Mesendoderm (in vitro differentiated cells): Measurements from ENCODE around the gene SEC24C.

Experiments
- DNase-seq: peaks from one replicate; pipeline ENCODE4 v3.0.0; 2013
- H2AK5ac ChIP-seq: 2 replicates; pipeline ENCODE4 v1.6.1; 2013; ENCODE audit warnings: low read length, inconsistent platforms
- H2BK120ac ChIP-seq: 2 replicates; pipeline ENCODE4 v1.6.1; 2013; ENCODE audit warnings: low read depth, mild to moderate bottlenecking, low read length, moderate library complexity, mixed read lengths
- H2BK15ac ChIP-seq: replicated peaks from 2 replicates; pipeline ENCODE4 v1.6.1; 2013; ENCODE audit warnings: low read depth, mild to moderate bottlenecking, moderate library complexity
- H2BK5ac ChIP-seq: 2 replicates; pipeline ENCODE4 v1.6.1; 2013; ENCODE audit warnings: low read length, inconsistent platforms
- H3K18ac ChIP-seq: 2 replicates; pipeline ENCODE4 v1.6.1; 2013; ENCODE audit warnings: mild to moderate bottlenecking, low read length, mixed read lengths
- H3K23ac ChIP-seq: one replicate; pipeline ENCODE4 v1.6.1; 2013; ENCODE audit warnings: low read length
- H3K27ac ChIP-seq: 2 replicates; pipeline ENCODE4 v1.5.1; 2013; ENCODE audit warnings: low read depth, mild to moderate bottlenecking, inconsistent platforms, low read length, moderate library complexity
- H3K27me3 ChIP-seq: 2 replicates; pipeline ENCODE4 v1.6.1; 2013; ENCODE audit warnings: low read length, control low read depth, mild to moderate bottlenecking, inconsistent platforms; ENCODE audit not compliant: insufficient read depth, poor library complexity
- H3K36me3 ChIP-seq: 2 replicates; pipeline ENCODE4 v1.6.1; 2013; ENCODE audit warnings: low read length, inconsistent platforms; ENCODE audit not compliant: control insufficient read depth, insufficient read depth
- H3K4ac ChIP-seq: one replicate; pipeline ENCODE4 v1.6.1; 2013; ENCODE audit warnings: low read depth, mild to moderate bottlenecking, low read length, moderate library complexity
- H3K4me1 ChIP-seq: 2 replicates; pipeline ENCODE4 v1.6.1; 2013; ENCODE audit warnings: low read depth, low read length, inconsistent platforms; ENCODE audit not compliant: control insufficient read depth
- H3K4me2 ChIP-seq: 2 replicates; pipeline ENCODE4 v1.6.1; 2013; ENCODE audit warnings: low read length
- H3K4me3 ChIP-seq: 2 replicates; pipeline ENCODE4 v1.5.1; 2013; ENCODE audit warnings: mild to moderate bottlenecking, low read length
- H3K56ac ChIP-seq: one replicate; pipeline ENCODE4 v1.6.1; 2013; ENCODE audit warnings: low read length
- H3K79me1 ChIP-seq: 2 replicates; pipeline ENCODE4 v1.6.1; 2013; ENCODE audit warnings: low read length, inconsistent platforms
- H3K79me2 ChIP-seq: 2 replicates; pipeline ENCODE4 v1.6.1; 2013; ENCODE audit warnings: mild to moderate bottlenecking, low read length; ENCODE audit not compliant: control insufficient read depth, insufficient read depth
- H3K9ac ChIP-seq: 2 replicates; pipeline ENCODE4 v1.6.1; 2013; ENCODE audit warnings: low read length, inconsistent platforms
- H4K5ac ChIP-seq: one replicate; pipeline ENCODE4 v1.6.1; 2013; ENCODE audit warnings: low read length
- H4K8ac ChIP-seq: one replicate; pipeline ENCODE4 v1.6.1; 2013; ENCODE audit warnings: low read depth, mild to moderate bottlenecking, control low read depth, low read length, moderate library complexity
- WGBS: extraction: QIAGEN DNeasy Blood & Tissue Kit; methylation state at CpG from one replicate; pipeline ENCODE4 v1.1.7; 2013; ENCODE audit warnings: low lambda C conversion rate, missing lambda C conversion rate; ENCODE audit not compliant: insufficient coverage; ENCODE audit errors: extremely low coverage; 5-methylcytosine and 5-hydroxymethylcytosine counted together

Gene SEC24C

GRCh38 chr10:73769396-73769795 is 25.2 kb downstream of the SEC24C start:
- Histone ChIP-seq H3K9ac (no peak overlapping the region), H4K5ac (no peak overlapping the region), H3K18ac (no peak overlapping the region), H3K4me3 (no peak overlapping the region), H3K27ac (no peak overlapping the region), H3K4me2 (no peak overlapping the region), H3K36me3 (peaks cover 26% of the 10 kb centered on the region), H3K4ac (no peak overlapping the region), H2AK5ac (no peak overlapping the region), H2BK15ac (no peak overlapping the region), H3K79me1 (peaks cover 3% of the 10 kb centered on the region), H4K8ac (no peak overlapping the region), H3K23ac (no peak overlapping the region), H3K4me1 (no peaks in the 10 kb centered on the region), H2BK5ac (no peak overlapping the region), H3K27me3 (no peaks in the 10 kb centered on the region), H2BK120ac (no peak overlapping the region), H3K56ac (no peak overlapping the region), H3K79me2 (peaks cover 4% of the 10 kb centered on the region)
- no CpG with 5 or more reads among the region's 5 CpGs for WGBS
- no peak for DNase-seq

GRCh38 chr10:73771722-73772280 is 27.6 kb downstream of the SEC24C start:
- peak; percentile 56 for DNase-seq
- Histone ChIP-seq H3K18ac (peak overlapping the region; percentile 25), H3K79me1 (peaks cover 7% of the 10 kb centered on the region), H3K79me2 (peaks cover 4% of the 10 kb centered on the region), H3K36me3 (peaks cover 14% of the 10 kb centered on the region), H4K8ac (no peak overlapping the region), H3K4me1 (no peaks in the 10 kb centered on the region), H2BK5ac (no peak overlapping the region), H3K9ac (peak overlapping the region; percentile 90), H3K4ac (no peak overlapping the region), H2AK5ac (no peak overlapping the region), H2BK15ac (no peak overlapping the region), H3K4me3 (peak overlapping the region; percentile 75), H4K5ac (no peak overlapping the region), H3K23ac (peak overlapping the region; percentile 15), H3K27me3 (no peaks in the 10 kb centered on the region), H3K4me2 (no peak overlapping the region), H2BK120ac (no peak overlapping the region), H3K27ac (peak overlapping the region; percentile 8), H3K56ac (peak overlapping the region; percentile 98)
- no CpG with 5 or more reads among the region's 17 CpGs for WGBS

- H3K9ac ChIP-seq: peak overlapping the region; percentile 90
- H2BK120ac ChIP-seq: no peak overlapping the region
- DNase-seq: peak; percentile 76
- no peak overlapping the region for H2BK15ac ChIP-seq
- no CpG with 5 or more reads among the region's 101 CpGs for WGBS
- H3K27ac ChIP-seq: peak overlapping the region; percentile 85
- H3K27me3 ChIP-seq: no peaks in the 10 kb centered on the region
- H3K18ac ChIP-seq: peak overlapping the region; percentile 25
- H4K8ac ChIP-seq: no peak overlapping the region
- H4K5ac ChIP-seq: no peak overlapping the region
- peak overlapping the region; percentile 47 for H2BK5ac ChIP-seq
- H3K4ac ChIP-seq: no peak overlapping the region
- H3K36me3 ChIP-seq: peaks cover 12% of the 10 kb centered on the region
- peak overlapping the region; percentile 98 for H3K56ac ChIP-seq
- H3K79me2 ChIP-seq: peaks cover 4% of the 10 kb centered on the region
- no peak overlapping the region for H2AK5ac ChIP-seq
- peak overlapping the region; percentile 15 for H3K23ac ChIP-seq
- peak overlapping the region; percentile 75 for H3K4me3 ChIP-seq
- H3K4me2 ChIP-seq: peak overlapping the region; percentile 75
- peaks cover 7% of the 10 kb centered on the region for H3K79me1 ChIP-seq
- H3K4me1 ChIP-seq: no peaks in the 10 kb centered on the region
Measured at GRCh38 chr10:73772281-73773151, 28.3 kb downstream of the SEC24C start.

- H3K4ac ChIP-seq: no peak overlapping the region
- peaks cover 10% of the 10 kb centered on the region for H3K36me3 ChIP-seq
- H3K4me2 ChIP-seq: peak overlapping the region; percentile 75
- H3K79me1 ChIP-seq: peaks cover 7% of the 10 kb centered on the region
- no peak overlapping the region for H2AK5ac ChIP-seq
- H2BK5ac ChIP-seq: no peak overlapping the region
- no peaks in the 10 kb centered on the region for H3K27me3 ChIP-seq
- H3K56ac ChIP-seq: peak overlapping the region; percentile 98
- H3K27ac ChIP-seq: no peak overlapping the region
- no peak overlapping the region for H4K5ac ChIP-seq
- no peak for DNase-seq
- WGBS: no CpG with 5 or more reads among the region's 29 CpGs
- H3K18ac ChIP-seq: no peak overlapping the region
- no peak overlapping the region for H4K8ac ChIP-seq
- peak overlapping the region; percentile 75 for H3K4me3 ChIP-seq
- H3K9ac ChIP-seq: peak overlapping the region; percentile 90
- no peak overlapping the region for H2BK120ac ChIP-seq
- no peak overlapping the region for H3K23ac ChIP-seq
- peaks cover 4% of the 10 kb centered on the region for H3K79me2 ChIP-seq
- no peaks in the 10 kb centered on the region for H3K4me1 ChIP-seq
- H2BK15ac ChIP-seq: no peak overlapping the region
Measured at GRCh38 chr10:73773152-73773879, 29.1 kb downstream of the SEC24C start.

- Histone ChIP-seq H3K27me3 (no peaks in the 10 kb centered on the region), H2BK15ac (no peak overlapping the region), H3K79me2 (peaks cover 4% of the 10 kb centered on the region), H4K8ac (no peak overlapping the region), H3K4ac (no peak overlapping the region), H2BK5ac (no peak overlapping the region), H3K23ac (no peak overlapping the region), H3K56ac (no peak overlapping the region), H2BK120ac (no peak overlapping the region), H4K5ac (no peak overlapping the region), H3K9ac (no peak overlapping the region), H3K18ac (no peak overlapping the region), H3K27ac (no peak overlapping the region), H3K79me1 (peaks cover 7% of the 10 kb centered on the region), H3K4me1 (no peaks in the 10 kb centered on the region), H2AK5ac (no peak overlapping the region), H3K36me3 (peaks cover 8% of the 10 kb centered on the region), H3K4me3 (no peak overlapping the region), H3K4me2 (no peak overlapping the region)
- DNase-seq: peak; percentile 27
- WGBS: no CpG with 5 or more reads among the region's 5 CpGs
Measured at GRCh38 chr10:73774637-73775036, 30.5 kb downstream of the SEC24C start.
